Right forelimb (tissue), 1 donor: ENCODE measurements around the gene POU2AF1.
"Not testable (repeated sequence)": the region's sequence is repeated elsewhere in the genome, so short reads cannot be mapped to it uniquely, and the experiment has no call there.

Experiments
- DNase-seq: peaks from one replicate; pipeline ENCODE4 v3.0.0-alpha.2; 2018

Gene POU2AF1

DNA sequence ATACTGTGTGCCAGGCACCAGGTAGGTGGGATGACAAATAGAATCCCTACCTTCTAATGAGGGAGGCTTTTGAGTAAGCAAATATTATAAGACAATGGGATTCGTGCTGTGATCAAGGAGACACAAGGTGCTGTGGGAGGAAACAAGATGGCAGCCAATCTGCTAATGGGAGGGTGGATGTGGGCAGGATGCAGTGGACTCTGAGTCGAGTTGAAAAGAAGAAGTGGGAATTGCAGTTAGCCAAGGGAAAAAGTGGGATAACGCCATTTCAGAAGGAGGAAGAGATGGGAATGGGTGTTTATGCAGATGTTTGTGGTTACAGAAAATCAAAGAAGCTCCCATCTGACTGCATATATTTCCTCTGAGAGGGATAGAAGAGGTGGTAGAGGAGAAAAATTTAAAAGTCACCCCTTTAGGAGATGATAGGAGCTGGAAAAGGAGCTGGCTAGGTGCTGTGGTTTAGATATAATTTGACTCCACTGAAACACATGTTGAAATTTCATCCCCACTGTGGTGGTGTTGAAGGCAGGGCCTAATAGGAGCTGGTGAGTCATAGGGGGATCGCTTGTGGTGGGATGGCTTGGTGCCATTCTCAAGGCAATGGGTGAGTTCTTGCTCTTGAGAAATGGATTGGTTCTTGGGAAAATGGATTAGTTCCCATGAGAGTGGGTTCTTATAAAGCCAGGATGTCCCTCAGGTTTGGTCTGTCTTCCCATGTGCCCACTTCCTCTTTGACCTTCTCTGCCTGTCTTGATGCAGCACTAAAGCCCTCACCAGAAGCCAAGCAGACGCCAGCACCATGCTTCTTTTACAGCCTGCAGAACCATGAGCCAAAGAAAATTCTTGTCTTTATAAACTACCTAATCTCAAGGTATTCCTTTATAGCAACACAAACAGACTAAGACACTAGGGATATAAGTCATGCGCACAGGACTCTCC, 30.0 kb upstream of the POU2AF1 start:
- DNase-seq = no peak

GRCh38 chr11:111407652-111408051, 28.6 kb upstream of the POU2AF1 start:
- no peak for DNase-seq

DNA sequence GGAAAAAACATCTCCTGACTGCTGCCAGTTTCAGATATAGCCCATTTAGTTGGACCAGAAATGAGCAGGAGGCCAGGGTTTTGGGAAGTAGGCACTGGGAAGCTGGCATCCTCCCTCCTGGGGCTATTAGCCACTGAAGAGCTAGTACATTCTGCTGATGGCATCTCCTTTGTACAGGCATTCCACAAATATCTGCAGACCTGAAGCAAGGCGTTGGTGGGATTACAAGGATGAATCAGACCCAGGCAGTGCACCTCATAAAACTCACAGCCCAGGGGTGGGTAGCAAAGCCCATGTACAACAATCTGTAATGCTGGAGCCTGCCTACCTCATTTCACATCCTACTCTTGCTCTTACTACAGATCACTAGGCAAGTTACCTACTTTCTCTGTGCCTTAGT, 27.5 kb upstream of the POU2AF1 start:
- no peak for DNase-seq

GRCh38 chr11:111406091-111406490, 27.0 kb upstream of the POU2AF1 start:
- DNase-seq = no peak

- no peak for DNase-seq
Measured at GRCh38 chr11:111405551-111405950, 26.5 kb upstream of the POU2AF1 start.

DNA sequence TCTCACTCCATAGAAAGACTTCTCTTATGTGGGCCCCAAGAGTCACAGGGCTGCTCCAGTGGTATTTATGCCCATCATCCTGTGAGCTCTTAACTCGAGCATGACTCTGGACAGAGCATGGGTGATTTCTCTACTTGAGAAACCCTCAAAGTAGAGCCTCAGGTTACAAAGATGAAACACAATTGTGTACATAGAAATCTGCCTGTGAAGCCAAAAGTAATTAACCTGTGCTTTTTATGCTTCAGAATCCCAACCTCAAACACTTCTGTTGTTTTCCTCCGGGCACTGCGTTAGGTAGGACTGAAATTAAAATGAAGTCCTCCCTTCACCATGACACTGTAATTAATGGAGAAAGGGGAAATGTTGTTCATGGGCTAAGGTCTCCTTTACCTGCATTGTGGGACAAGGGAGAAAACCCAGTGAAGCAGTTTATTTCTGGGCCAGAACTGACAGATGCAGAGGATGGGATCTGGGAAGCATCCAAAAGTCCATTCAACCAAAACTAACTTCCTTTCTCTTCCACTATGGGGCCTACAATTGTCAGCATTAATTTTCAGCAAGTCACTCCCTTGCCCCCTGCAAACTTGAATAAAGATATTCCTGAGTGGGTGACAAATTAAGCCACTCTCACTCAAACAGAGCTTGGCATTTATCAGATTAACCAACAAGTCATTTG, 24.1 kb upstream of the POU2AF1 start:
- no peak for DNase-seq

GRCh38 chr11:111402411-111402810, 23.3 kb upstream of the POU2AF1 start:
- DNase-seq = no peak

DNA sequence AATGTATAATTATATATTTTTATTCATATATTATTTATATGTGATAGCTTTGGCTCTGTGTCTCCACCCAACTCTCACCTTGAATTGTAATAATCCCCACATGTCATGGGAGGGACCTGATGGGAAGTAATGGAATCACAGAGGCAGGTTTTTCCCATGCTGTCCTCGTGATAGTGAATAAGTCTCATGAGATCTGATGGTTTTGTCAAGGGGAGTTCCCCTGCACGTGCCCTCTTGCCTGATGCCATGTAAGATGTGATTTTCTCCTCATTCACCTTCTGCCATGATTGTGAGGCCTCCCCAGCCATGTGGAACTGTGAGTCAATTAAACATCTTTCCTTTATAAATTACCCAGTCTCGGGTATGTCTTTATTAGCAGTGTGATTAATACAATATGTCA, 22.9 kb upstream of the POU2AF1 start:
- not testable (repeated sequence) for DNase-seq

DNA sequence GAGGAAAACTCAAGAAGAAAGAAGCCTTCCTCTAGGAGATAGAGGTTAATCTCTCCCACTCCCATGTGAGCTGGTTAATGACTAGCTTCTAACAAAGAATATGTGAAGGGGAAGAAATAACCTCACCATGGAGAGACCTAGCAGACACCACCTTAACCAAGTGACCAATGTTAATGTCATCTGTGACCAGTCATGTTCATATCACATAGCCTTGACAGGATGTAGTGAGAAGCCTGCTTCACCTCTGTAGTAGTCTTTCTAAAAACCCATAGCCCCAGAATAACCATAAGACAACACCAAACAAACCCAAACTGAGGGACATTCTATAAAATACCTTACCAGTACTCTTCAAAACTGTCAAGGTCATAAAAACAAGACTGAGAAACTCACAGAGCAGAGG, 21.5 kb upstream of the POU2AF1 start:
- no peak for DNase-seq

- no peak for DNase-seq
Measured at GRCh38 chr11:111399187-111400031, 20.3 kb upstream of the POU2AF1 start.

DNA sequence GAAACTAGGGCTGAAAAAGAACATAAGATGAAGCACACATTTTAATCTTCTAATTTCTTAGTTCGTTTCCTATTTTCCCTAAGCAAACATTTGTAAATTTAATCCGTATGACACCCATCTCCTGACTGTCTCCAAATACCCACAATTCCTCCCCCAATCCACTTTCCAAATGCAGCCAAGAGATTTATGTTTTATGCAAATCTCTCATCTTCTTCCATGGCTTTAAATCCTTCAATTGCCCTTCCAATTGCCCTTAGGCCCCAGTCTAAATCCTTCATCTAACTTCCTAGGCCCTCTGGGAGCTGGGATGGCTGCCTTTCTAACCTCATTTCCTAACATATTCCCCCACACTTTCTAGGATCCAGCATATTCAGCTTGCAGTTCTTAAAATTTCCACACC, 18.0 kb upstream of the POU2AF1 start:
- DNase-seq = no peak

DNA sequence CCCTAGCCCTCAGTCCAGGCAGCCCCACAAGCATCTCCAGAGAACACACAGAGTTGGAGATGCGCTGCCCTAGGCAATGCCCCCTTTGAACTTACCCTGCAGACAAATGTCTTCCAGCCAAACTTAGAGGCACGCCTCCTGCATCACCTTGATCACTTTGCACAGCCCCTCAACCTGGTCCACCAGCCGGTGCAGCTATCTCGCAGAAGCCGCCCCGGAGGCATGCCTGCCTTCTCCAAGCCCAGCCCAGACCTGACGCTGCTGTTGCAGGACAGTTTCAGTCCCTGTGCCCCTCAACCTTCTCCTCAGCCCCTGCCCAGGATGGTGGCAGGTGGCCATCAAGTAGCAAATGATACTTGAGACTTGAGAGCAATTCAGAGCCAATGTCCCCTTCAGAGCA, 16.7 kb upstream of the POU2AF1 start:
- no peak for DNase-seq

GRCh38 chr11:111395081-111395480, 16.0 kb upstream of the POU2AF1 start:
- DNase-seq = no peak

DNA sequence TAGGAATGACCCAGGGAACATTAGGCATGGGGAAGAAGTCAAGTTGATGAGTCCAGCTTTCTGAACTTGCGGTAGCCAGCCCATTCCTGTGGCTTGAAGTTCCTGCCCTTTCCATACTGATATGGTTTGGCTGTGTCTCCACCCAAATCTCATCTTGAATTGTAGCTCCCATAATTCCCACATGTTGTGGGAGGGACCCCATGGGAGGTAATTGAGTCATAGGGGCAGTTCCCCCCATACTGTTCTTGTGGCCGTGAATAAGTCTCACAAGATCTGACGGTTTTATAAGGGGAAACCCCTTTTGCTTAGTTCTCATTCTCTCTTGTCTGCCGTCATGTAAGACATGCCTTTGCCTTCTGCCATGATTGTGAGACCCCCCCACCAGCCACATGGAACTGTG, 15.1 kb upstream of the POU2AF1 start:
- not testable (repeated sequence) for DNase-seq

DNA sequence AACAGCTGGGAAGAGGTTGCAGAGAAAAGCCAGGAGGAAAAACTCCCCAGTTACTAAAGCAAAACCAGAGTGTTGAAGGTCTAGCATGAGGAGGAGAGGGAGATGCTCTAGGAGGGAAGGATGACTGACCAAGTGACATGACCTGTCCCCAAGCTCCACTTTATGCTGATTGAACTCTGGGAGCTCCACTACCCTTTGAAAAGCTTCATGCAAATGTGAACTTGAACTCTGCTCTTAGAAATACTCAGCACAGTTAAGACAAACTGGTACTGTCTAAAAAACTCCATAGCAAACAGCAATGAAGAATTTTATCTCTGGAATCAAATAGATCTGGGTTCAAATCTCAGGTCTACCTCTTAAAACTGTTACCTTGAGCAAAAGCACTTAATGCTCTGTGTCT, 14.5 kb upstream of the POU2AF1 start:
- DNase-seq = no peak

GRCh38 chr11:111393096-111393495, 14.0 kb upstream of the POU2AF1 start:
- DNase-seq = no peak

DNA sequence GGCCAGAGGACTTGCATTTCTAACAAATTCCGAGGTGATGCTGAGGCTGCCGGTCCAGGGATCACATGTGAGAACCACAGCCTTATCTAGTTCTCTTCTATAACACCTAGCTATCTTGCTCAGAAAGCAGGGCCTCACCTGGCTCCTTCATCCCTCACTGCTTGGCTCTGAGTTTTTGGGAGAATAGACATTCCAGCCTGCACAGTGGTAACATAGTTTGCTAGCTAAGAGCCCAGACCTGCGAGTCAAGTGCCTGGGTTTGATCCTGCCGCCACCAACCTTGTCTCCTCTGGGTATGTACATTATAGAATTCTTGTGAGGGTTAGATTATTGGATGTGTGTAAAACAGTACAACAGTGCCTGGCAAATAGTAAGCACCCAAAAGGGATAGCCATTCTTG, 13.5 kb upstream of the POU2AF1 start:
- no peak for DNase-seq

- DNase-seq = no peak
Measured at GRCh38 chr11:111391328-111392124, 12.5 kb upstream of the POU2AF1 start.

DNA sequence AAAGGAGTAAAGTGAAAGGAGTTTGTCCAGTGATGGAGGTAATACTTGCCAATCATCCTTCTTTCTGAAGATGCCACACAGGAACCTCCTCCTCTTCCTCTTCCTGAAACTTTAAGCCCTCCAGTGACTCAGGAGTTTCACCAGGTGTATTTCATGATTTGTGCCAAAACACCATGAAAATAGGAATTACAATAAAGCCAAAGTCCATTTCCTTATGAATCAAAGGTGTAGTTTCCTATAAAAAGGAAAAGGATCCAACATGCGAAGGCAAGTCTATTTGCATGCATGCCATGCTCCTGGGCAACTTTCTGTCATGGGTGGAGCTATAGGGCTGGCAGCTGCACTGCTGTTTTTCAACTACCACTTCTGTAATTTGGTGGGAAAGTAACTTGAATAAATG, 9.8 kb upstream of the POU2AF1 start:
- no peak for DNase-seq

DNA sequence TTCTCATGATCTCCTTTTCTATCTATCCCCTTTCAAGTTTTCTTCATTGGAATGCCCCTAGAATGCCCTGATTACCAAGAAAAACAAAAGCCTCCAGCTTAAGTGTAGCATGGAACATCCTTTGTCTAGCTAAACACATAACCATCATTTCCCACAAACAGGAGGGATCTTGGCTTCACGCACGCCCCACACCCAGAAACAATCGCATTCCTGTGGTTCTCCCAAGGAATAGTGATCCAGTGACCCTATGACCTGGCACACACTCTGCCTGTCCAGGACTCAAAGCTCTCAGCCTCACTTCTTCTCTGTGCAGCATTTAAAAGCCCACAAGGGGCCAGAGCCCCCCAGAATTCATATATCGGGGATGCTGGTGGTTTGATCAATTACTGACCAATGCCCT, 9.3 kb upstream of the POU2AF1 start:
- no peak for DNase-seq

- DNase-seq = no peak
Measured at GRCh38 chr11:111387363-111387762, 8.3 kb upstream of the POU2AF1 start.

- DNase-seq = no peak
Measured at GRCh38 chr11:111386611-111387150, 7.6 kb upstream of the POU2AF1 start.
